22Rv1 (cell line): ENCODE data around the gene PLSCR3.

Experiments used
- ZFX ChIP-seq: fragments of 450-650 bp; IDR thresholded peaks from 2 replicates; pipeline ENCODE4 v1.6.1; 2017; ENCODE audit warnings: antibody characterized with exemption, borderline replicate concordance
- TF ChIP-seq, protein P1 (sequence below): fragments of 450-650 bp; IDR thresholded peaks from 2 replicates; pipeline ENCODE4 v1.5.1; 2017; ENCODE audit warnings: mild to moderate bottlenecking

DNA sequence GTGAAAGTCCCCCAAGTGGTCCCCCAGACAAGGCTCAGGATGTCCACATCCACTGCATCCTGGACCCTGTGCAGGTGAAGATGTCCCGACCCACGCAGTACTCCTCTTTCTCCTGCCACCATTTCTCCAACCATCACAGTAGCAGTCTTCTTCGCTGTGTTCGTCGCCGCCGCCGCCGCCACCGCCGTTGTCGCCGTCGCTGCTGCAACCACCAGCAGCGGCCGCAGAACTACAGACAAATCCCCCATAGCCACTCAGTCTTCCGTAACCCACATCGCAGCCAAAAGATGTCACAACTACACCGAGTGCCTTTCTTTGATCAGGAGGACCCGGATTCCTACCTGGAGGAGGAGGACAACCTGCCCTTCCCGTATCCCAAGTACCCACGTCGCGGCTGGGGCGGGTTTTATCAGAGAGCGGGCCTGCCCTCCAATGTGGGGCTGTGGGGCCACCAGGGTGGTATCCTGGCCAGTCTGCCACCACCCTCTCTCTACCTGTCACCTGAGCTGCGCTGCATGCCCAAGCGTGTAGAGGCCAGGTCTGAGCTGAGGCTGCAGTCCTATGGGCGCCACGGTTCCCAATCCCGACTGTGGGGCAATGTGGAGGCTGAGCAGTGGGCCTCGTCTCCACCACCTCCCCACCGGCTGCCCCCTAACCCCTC is 32.0 kb upstream of the PLSCR3 start:
- TF ChIP-seq, protein P1, sequence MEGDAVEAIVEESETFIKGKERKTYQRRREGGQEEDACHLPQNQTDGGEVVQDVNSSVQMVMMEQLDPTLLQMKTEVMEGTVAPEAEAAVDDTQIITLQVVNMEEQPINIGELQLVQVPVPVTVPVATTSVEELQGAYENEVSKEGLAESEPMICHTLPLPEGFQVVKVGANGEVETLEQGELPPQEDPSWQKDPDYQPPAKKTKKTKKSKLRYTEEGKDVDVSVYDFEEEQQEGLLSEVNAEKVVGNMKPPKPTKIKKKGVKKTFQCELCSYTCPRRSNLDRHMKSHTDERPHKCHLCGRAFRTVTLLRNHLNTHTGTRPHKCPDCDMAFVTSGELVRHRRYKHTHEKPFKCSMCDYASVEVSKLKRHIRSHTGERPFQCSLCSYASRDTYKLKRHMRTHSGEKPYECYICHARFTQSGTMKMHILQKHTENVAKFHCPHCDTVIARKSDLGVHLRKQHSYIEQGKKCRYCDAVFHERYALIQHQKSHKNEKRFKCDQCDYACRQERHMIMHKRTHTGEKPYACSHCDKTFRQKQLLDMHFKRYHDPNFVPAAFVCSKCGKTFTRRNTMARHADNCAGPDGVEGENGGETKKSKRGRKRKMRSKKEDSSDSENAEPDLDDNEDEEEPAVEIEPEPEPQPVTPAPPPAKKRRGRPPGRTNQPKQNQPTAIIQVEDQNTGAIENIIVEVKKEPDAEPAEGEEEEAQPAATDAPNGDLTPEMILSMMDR, result no peak
- no peak for TF ChIP-seq ZFX
